GM12878 (cell line): ENCODE data around the gene MCTS1.

ENCODE experiments used
- ATF2 ChIP-seq: IDR thresholded peaks from 2 replicates; pipeline ENCODE4 v1.6.1; 2012; ENCODE audit warnings: low read length, inconsistent platforms
- BCLAF1 ChIP-seq: fragments of 450-650 bp; IDR thresholded peaks from 2 replicates; pipeline ENCODE4 v1.6.1; 2017; ENCODE audit warnings: antibody characterized with exemption, mild to moderate bottlenecking, moderate library complexity
- CHD4 ChIP-seq: fragments of 200-600 bp; sonication (generic); IDR thresholded peaks from 2 replicates; pipeline ENCODE4 v1.6.1; 2016; ENCODE audit warnings: mild to moderate bottlenecking
- CTCF ChIP-seq, 3 experiments: IDR thresholded peaks in 2 of 3; conservative IDR thresholded peaks in 1 of 3; 2 replicates each; pipeline ENCODE4 v1.5.1; 2011; ENCODE audit warnings: low read depth in 3 of 3, low read length in 3 of 3, mild to moderate bottlenecking in 3 of 3, control low read depth in 2 of 3, moderate library complexity in 2 of 3, inconsistent platforms in 1 of 3, mixed read lengths in 1 of 3; ENCODE audit not compliant: control insufficient read depth in 2 of 3, insufficient read depth in 1 of 3; ENCODE audit errors: extremely low read depth in 1 of 3
- FOXM1 ChIP-seq: IDR thresholded peaks from 2 replicates; pipeline ENCODE4 v1.6.1; 2012; ENCODE audit warnings: low read depth, mild to moderate bottlenecking, inconsistent platforms, low read length, moderate library complexity
- KDM1A ChIP-seq: fragments of 200-600 bp; sonication (generic); IDR thresholded peaks from 2 replicates; pipeline ENCODE4 v1.6.1; 2016; ENCODE audit warnings: borderline replicate concordance
- NR2C2 ChIP-seq: IDR thresholded peaks from 2 replicates; pipeline ENCODE4 v1.6.1; 2011; ENCODE audit warnings: borderline replicate concordance, low read depth; ENCODE audit not compliant: control insufficient read depth, insufficient read length
- POLR2A ChIP-seq: IDR thresholded peaks from 2 replicates; pipeline ENCODE4 v1.6.1; 2011; ENCODE audit warnings: low read depth, mild to moderate bottlenecking, low read length
- POLR2AphosphoS5 ChIP-seq: IDR thresholded peaks from 2 replicates; pipeline ENCODE4 v1.6.1; 2011; ENCODE audit warnings: mild to moderate bottlenecking, low read length, inconsistent platforms
- SMAD1 ChIP-seq: fragments of 450-650 bp; IDR thresholded peaks from 2 replicates; pipeline ENCODE4 v1.6.1; 2018; ENCODE audit warnings: mild to moderate bottlenecking, low read depth; ENCODE audit not compliant: partially characterized antibody
- SRF ChIP-seq, 2 experiments: IDR thresholded peaks; 2 replicates each; pipeline ENCODE4 v1.6.1; 2011; ENCODE audit warnings: low read depth in 2 of 2, low read length in 2 of 2, mild to moderate bottlenecking in 1 of 2, moderate library complexity in 1 of 2
- SUZ12 ChIP-seq: fragments of 200-600 bp; sonication (generic); IDR thresholded peaks from one replicate; pipeline ENCODE4 v1.6.1; 2018; ENCODE audit warnings: antibody characterized with exemption, mild to moderate bottlenecking; ENCODE audit not compliant: unreplicated experiment
- ZNF24 ChIP-seq: fragments of 450-650 bp; IDR thresholded peaks from 2 replicates; pipeline ENCODE4 v1.6.1; 2017; ENCODE audit warnings: antibody characterized with exemption, mild to moderate bottlenecking
- ZNF274 ChIP-seq: IDR thresholded peaks from one replicate; pipeline ENCODE4 v1.8.0; 2011; ENCODE audit not compliant: insufficient read length, insufficient read depth

- TF ChIP-seq CHD4 (no peak), CTCF (IDR thresholded peaks at IDR 0.05 in 2 of 3, conservative IDR thresholded peaks at IDR 0.05 in 1 of 3; ENCODE audit: control insufficient read depth in 2 of 3, extremely low read depth in 1 of 3, insufficient read depth in 1 of 3, low read depth in 3 of 3, low read length in 3 of 3) (no peak), POLR2A (no peak), BCLAF1 (no peak), NR2C2 (no peak), KDM1A (no peak), POLR2AphosphoS5 (no peak), SMAD1 (no peak), ZNF24 (no peak), SUZ12 (no peak), ZNF274 (no peak), ATF2 (no peak), SRF (IDR thresholded peaks at IDR 0.05; ENCODE audit: low read depth in 2 of 2, low read length in 2 of 2) (no peak), FOXM1 (no peak)
Measured at GRCh38 chrX:120638619-120639018, 34.7 kb downstream of the MCTS1 start.
